ENCODE measurements around the gene ATP6V1B1. TPM values are rescaled to one million over a fixed set of nuclear protein-coding genes. Genes with fewer than 3 reads are reported as not detected.

The ATP6V1B1 gene
- total RNA-seq, 4 donors from 2014 or later = 3.6 to 7.1 TPM; not detected in 2

DNA sequence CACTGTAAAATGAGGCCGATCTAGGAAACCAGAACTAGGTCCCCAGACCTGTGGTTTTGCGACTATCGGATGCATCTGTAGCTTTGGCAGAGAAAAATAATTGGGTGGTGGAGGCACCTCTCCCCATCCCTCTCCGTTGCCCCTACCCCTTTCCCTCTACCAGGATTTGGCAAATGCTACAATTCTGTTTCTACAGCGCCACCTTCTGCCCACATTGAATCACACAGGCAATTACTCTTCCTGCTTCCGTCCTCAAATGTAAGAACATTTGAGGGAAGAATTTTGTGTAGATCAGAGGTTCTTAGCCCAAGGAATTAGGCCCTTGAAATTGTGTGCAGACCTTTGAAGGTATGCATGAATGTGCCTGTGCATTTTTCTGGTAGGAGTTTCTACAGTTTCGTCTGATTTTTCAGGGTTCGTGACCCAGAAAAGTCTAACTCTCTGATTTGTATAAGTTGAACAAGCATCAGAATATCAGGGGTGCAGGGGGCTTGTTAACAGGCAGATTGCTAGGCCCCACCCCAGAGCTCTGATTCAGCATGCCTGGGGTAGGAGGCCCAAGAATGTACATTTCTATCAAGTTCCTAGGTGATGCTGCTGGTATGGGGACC, 11.2 kb downstream of the ATP6V1B1 start:
- DNase-seq (ENCODE audit: low spot score) (no peak), ATAC-seq (ENCODE audit: low FRiP score) (no peak)
- no peak for TF ChIP-seq CTCF (IDR thresholded peaks at IDR 0.05)

GRCh38 chr2:70947556-70948184, 12.0 kb downstream of the ATP6V1B1 start:
- DNase-seq (ENCODE audit: low spot score) = no peak
- no peak for TF ChIP-seq CTCF (IDR thresholded peaks at IDR 0.05)
- ATAC-seq (ENCODE audit: low FRiP score) = no peak

- TF ChIP-seq CTCF (IDR thresholded peaks at IDR 0.05) = no peak
- ATAC-seq (ENCODE audit: low FRiP score) = peak; percentile 87
- peak; percentile 77 for DNase-seq (ENCODE audit: low spot score)
These were observed 12.8 kb downstream of the ATP6V1B1 start for GRCh38 chr2:70948337-70949003.

DNA sequence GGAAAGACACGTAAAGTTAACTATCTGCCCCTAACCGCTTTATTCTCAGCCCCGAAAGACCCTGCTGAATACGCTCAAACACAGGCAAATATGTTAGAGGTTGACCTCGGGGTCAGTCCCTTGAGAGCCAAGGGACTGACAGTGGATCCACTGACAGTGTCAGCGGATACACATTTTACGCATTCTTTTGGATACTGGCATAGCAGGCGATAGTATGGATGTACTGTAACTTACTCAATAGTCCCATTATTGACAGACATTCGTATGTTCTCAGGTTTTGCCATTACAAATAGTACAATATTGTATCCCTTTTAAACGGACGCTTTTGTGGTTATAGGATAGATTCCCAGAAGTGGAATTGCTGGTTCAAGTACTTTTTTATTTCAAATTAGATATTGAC, 13.4 kb downstream of the ATP6V1B1 start:
- ATAC-seq (ENCODE audit: low FRiP score) (no peak), DNase-seq (ENCODE audit: low spot score) (no peak)
- no peak for TF ChIP-seq CTCF (IDR thresholded peaks at IDR 0.05)

DNA sequence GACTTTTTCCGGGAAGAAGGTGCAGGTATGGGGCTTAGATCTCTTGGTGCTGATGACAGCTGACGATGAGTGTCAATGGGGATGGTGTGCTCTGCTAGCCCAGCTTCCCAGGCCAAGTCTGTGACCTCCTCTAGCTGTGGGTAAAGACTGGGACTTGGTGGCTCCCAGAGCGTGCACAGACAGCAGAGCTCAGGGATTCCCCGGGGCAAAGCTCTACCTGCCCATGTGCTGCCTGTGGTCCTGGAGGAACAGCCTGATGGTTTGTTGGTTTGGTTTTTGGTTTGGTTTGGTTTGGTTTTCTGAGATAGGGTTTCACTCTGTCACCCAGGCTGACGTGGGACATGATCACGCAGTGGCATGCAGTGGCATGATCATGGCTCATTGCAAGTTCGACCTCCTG, 19.2 kb downstream of the ATP6V1B1 start:
- ATAC-seq (ENCODE audit: low FRiP score) (no peak), DNase-seq (ENCODE audit: low spot score) (no peak)
- TF ChIP-seq CTCF (IDR thresholded peaks at IDR 0.05) = no peak

DNA sequence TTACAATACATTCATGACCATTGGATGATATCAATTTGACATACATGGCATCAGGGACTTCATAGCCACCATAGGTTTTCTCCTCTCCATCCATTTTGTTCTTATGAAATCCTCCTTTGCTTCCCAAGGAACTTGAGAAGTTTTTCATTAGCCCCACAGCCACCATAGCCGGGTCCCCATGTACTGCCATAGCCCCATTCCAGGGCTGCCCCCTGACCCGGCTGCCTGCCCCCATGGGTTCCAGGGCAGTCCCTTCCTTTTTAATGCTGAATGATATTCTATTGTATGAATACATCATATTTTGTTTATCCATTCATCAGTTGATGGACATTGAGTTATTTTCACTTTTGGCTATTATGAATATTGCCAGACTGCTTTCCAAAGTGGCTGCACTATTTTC, 20.4 kb downstream of the ATP6V1B1 start:
- no peak for ATAC-seq (ENCODE audit: low FRiP score)
- TF ChIP-seq CTCF (IDR thresholded peaks at IDR 0.05) = no peak
- no peak for DNase-seq (ENCODE audit: low spot score)

- TF ChIP-seq CTCF (IDR thresholded peaks at IDR 0.05) = no peak
- no peak for ATAC-seq (ENCODE audit: low FRiP score)
- DNase-seq (ENCODE audit: low spot score) = no peak
These were observed 22.1 kb downstream of the ATP6V1B1 start for GRCh38 chr2:70957798-70958197.
